GM12801 (cell line): ENCODE results near the gene C12orf57.

Source experiments
- TF ChIP-seq, protein P1 (sequence below): IDR thresholded peaks from one replicate; pipeline ENCODE4 v1.5.1; 2011; ENCODE audit warnings: control low read depth; ENCODE audit not compliant: insufficient read length; ENCODE audit errors: extremely low read depth

C12orf57 gene

DNA sequence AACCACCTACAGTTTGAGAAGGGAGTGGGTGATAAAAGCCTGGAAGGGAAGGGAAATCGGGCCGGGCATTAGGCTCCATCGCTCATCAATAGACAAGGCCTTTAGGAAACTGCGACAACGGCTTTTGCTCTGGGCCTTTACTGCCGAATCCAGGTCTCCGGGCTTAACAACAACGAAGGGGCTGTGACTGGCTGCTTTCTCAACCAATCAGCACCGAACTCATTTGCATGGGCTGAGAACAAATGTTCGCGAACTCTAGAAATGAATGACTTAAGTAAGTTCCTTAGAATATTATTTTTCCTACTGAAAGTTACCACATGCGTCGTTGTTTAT, 467 bp upstream of the C12orf57 start:
- TF ChIP-seq, protein P1, sequence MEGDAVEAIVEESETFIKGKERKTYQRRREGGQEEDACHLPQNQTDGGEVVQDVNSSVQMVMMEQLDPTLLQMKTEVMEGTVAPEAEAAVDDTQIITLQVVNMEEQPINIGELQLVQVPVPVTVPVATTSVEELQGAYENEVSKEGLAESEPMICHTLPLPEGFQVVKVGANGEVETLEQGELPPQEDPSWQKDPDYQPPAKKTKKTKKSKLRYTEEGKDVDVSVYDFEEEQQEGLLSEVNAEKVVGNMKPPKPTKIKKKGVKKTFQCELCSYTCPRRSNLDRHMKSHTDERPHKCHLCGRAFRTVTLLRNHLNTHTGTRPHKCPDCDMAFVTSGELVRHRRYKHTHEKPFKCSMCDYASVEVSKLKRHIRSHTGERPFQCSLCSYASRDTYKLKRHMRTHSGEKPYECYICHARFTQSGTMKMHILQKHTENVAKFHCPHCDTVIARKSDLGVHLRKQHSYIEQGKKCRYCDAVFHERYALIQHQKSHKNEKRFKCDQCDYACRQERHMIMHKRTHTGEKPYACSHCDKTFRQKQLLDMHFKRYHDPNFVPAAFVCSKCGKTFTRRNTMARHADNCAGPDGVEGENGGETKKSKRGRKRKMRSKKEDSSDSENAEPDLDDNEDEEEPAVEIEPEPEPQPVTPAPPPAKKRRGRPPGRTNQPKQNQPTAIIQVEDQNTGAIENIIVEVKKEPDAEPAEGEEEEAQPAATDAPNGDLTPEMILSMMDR = no peak

GRCh38 chr12:6944381-6945186, 762 bp downstream of the C12orf57 start:
- TF ChIP-seq, protein P1 = peak; percentile 81

GRCh38 chr12:6945613-6946012, 1.8 kb downstream of the C12orf57 start:
- TF ChIP-seq, protein P1 = no peak

GRCh38 chr12:6946033-6946919, 2.5 kb downstream of the C12orf57 start:
- TF ChIP-seq, protein P1 = no peak

DNA sequence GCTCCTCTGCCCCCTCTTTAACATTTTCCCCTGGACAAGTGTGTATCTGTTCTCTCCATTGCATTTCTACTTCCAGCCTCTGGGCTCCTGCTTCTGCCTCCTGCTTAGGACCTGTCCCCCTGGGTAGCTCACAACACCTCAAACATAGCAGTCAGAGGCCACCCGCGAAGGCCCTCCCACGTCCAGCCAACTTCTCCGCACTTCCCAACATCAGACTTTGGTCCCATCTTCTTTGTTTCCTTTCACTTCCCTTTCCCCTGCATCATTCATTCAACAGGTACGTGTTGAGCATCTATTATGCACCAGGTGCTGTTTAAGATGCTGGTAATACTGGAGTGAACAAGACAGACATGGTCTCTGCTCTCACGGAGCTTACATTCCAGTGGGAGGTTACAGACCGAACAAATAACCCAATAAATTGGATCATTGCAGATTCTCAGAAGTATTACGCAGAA, 3.1 kb downstream of the C12orf57 start:
- TF ChIP-seq, protein P1 = no peak

GRCh38 chr12:6947615-6948014, 3.8 kb downstream of the C12orf57 start:
- TF ChIP-seq, protein P1 = no peak

GRCh38 chr12:6948873-6949594, 5.2 kb downstream of the C12orf57 start:
- TF ChIP-seq, protein P1 = no peak
